Measurements from ENCODE around the gene CBLN4.

Gene CBLN4

GRCh38 chr20:56005389-56005715, at the start of gene CBLN4:
TSS of gene CBLN4 (minus strand) at chr20:56005519. CDS start at chr20:56004171, 1,348 bp downstream.
- DNase-seq (ENCODE audit: low read depth), result no peak
- H3K4me3 ChIP-seq (ENCODE audit: low read depth, low read length), result no peak within 1 kb of the TSS
- TF ChIP-seq, protein P1, sequence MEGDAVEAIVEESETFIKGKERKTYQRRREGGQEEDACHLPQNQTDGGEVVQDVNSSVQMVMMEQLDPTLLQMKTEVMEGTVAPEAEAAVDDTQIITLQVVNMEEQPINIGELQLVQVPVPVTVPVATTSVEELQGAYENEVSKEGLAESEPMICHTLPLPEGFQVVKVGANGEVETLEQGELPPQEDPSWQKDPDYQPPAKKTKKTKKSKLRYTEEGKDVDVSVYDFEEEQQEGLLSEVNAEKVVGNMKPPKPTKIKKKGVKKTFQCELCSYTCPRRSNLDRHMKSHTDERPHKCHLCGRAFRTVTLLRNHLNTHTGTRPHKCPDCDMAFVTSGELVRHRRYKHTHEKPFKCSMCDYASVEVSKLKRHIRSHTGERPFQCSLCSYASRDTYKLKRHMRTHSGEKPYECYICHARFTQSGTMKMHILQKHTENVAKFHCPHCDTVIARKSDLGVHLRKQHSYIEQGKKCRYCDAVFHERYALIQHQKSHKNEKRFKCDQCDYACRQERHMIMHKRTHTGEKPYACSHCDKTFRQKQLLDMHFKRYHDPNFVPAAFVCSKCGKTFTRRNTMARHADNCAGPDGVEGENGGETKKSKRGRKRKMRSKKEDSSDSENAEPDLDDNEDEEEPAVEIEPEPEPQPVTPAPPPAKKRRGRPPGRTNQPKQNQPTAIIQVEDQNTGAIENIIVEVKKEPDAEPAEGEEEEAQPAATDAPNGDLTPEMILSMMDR (IDR thresholded peaks at IDR 0.05; ENCODE audit: insufficient read depth, low read depth, low read length, missing control alignments), result no peak

DNA sequence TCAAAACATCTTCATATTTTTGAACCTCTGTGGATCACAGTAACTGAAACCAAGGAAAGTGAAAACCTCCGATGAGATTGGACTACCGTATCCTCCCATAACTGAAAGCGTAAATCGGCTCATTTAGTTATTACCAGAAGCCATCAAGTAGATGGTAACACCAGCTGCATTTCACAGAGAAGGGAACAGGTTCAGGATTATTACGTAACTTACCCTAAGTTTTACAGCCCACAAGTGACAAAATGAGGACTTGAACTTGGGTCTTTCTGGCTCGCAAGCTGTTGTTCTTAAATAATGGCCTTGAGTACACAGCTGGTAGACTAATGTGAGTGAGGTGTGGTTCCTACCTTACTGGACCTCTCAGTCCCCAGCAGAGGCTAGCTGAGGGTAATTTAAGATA, 37.9 kb upstream of the CBLN4 start:
- H3K4me3 ChIP-seq (ENCODE audit: low read depth, low read length), result no peak overlapping the region
- DNase-seq (ENCODE audit: low read depth), result no peak
- TF ChIP-seq, protein P1 (IDR thresholded peaks at IDR 0.05; ENCODE audit: insufficient read depth, low read depth, low read length, missing control alignments), result no peak

DNA sequence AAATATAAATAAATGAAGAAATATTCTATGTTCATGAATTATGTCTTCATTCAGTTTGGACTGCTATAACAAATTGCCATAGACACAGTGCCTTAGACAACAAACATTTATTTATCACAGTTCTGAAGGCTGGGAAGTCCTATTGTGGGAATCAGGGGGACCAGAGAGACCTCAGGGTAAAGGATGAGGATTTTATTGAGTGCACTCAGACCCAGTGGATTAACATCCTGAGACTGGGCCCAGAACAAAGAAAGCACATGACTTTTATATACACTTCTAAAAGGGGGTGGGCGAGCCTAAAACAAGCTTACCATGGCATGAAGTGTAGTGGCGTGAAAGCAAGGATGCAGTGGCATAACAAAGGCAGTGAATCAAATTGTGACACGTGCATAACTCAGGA, 26.9 kb upstream of the CBLN4 start:
- TF ChIP-seq, protein P1 (IDR thresholded peaks at IDR 0.05; ENCODE audit: insufficient read depth, low read depth, low read length, missing control alignments), result no peak
- no peak overlapping the region for H3K4me3 ChIP-seq (ENCODE audit: low read depth, low read length)
- no peak for DNase-seq (ENCODE audit: low read depth)

- TF ChIP-seq, protein P1 (IDR thresholded peaks at IDR 0.05; ENCODE audit: insufficient read depth, low read depth, low read length, missing control alignments), result no peak
- no peak overlapping the region for H3K4me3 ChIP-seq (ENCODE audit: low read depth, low read length)
- DNase-seq (ENCODE audit: low read depth), result no peak
Observed at GRCh38 chr20:56018716-56019115, 13.4 kb upstream of the CBLN4 start.

DNA sequence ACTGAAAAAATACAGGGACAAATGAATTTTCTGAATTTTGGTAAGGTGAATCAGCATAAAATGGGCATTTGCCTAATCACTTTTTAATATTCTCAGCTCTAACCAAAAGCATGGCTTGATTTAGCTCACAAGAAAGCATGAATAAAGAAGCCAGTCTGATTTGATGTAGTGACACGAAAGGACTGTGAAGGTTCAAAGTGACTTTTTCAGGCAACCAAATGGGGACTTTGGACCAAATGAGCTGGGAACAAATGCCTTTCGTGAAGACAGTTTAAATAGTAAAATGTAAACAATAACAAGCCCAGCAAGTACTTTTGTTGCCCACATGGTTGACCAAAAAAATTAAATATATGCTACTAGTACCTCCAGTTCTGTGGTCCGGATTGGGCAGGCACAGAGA, 12.9 kb upstream of the CBLN4 start:
- TF ChIP-seq, protein P1 (IDR thresholded peaks at IDR 0.05; ENCODE audit: insufficient read depth, low read depth, low read length, missing control alignments), result no peak
- no peak for DNase-seq (ENCODE audit: low read depth)
- no peak overlapping the region for H3K4me3 ChIP-seq (ENCODE audit: low read depth, low read length)

DNA sequence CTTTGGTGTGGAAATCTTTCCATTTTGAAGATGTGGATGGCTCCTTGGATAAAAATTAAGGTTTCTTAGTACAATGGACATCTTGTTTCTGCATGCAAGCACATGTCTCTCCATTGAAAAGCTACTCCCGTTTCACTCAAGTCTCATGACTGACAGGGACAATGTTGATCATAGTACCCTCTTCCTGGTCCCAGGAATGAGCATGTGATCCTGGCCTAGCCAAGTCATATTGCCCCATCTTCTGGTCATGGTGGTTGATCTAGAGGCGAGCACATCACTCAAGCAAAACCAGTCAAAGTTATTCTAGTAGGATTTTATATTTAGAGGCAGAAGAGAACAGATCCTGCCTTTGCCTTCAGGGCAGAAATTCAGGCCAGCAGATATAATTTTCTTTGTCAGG, 12.2 kb upstream of the CBLN4 start:
- H3K4me3 ChIP-seq (ENCODE audit: low read depth, low read length), result no peak overlapping the region
- TF ChIP-seq, protein P1 (IDR thresholded peaks at IDR 0.05; ENCODE audit: insufficient read depth, low read depth, low read length, missing control alignments), result no peak
- DNase-seq (ENCODE audit: low read depth), result no peak

DNA sequence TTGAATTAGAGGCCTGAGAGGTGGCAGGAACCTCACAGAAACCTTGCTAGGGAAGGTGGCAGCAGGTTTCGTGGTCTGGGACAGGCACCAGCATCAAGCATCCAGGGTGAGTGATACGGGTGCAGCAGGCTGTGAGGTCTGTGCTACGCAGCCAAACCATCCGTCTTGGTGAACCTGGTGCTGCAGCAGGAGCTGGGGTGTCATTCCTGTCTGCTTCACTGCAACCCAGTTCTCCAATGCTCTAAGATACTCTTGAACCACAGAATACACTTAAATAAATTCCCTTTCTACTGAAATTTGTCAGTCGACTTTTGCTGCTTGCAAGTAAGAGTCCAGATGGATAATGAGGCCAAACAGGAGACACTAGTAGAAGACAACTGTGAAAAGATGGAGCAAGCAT, 9.7 kb upstream of the CBLN4 start:
- TF ChIP-seq, protein P1 (IDR thresholded peaks at IDR 0.05; ENCODE audit: insufficient read depth, low read depth, low read length, missing control alignments), result no peak
- DNase-seq (ENCODE audit: low read depth), result no peak
- no peak overlapping the region for H3K4me3 ChIP-seq (ENCODE audit: low read depth, low read length)

Data from GM12865 (cell line).